Mammary epithelial cell (primary cell): Measurements from ENCODE around the gene WDR72.

ENCODE experiments used
- CTCF ChIP-seq, 2 donors: IDR thresholded peaks in 1 of 2; conservative IDR thresholded peaks in 1 of 2; 2 replicates each; pipeline ENCODE4 v1.5.1; 2011 to 2012; ENCODE audit warnings: inconsistent platforms in 2 of 2, low read length in 2 of 2, mild to moderate bottlenecking in 2 of 2, control low read depth in 1 of 2, low read depth in 1 of 2; ENCODE audit not compliant: insufficient read depth in 1 of 2; ENCODE audit errors: extremely low read depth in 1 of 2
- EZH2 ChIP-seq: IDR thresholded peaks from 2 replicates; pipeline ENCODE4 v1.6.1; 2012; ENCODE audit warnings: low read length, inconsistent platforms, borderline replicate concordance

GRCh38 chr15:53671545-53671944 lies 87.9 kb downstream of the WDR72 start:
- no peak for TF ChIP-seq CTCF (conservative IDR thresholded peaks at IDR 0.05 in 1 of 2, IDR thresholded peaks at IDR 0.05 in 1 of 2; ENCODE audit: extremely low read depth in 1 of 2, insufficient read depth in 1 of 2, low read depth in 1 of 2, low read length in 2 of 2)
- no peak for TF ChIP-seq EZH2
